ENCODE measurements around the gene GBGT1. TPM values are rescaled to one million over a fixed set of nuclear protein-coding genes. Genes with fewer than 3 reads are reported as not detected.
A peak's percentile ranks its signal among the peaks of the same experiment; 100 is the strongest.

GBGT1 gene
- total and polyA plus RNA-seq, 4 donors, result 2.8 to 28.9 (median 9.2) TPM

DNA sequence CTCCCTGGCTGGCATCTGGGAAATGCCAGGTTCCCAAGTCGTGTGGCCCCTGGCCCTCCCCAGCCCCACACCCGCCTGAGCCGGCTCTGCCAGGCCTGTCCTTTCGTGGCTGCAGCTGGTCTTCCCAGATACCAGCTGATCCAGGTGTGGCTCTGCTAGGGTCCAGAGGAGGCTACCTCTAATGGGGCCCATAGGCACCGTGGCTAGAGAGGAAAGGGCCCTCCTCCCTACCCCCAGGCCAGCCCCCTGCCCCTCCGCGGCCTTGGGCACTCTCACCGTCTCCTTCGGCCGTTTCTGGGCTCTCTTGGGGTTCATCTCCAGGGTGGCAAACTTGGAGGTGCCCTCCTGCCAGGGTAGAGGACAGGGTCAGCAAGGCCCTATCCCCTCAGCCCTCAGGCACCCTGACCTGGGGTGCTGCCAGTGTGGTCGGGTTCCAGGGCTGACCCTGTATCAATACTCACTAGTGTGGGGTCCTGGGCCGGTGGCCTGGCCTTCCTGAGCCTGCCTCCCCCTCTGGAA is 59.7 kb downstream of the GBGT1 start:
- intact Hi-C loops (cut with DNase I), result loop anchor here (1.0 to 10.0 kb wide), 3 partner anchors 41 to 69 kb away; partner anchors contain the start of gene GTF3C5 (in 1 of the 2)
- Histone ChIP-seq H3K27ac (ENCODE audit: low read depth in 1 of 2, low read length in 2 of 2) (no peak overlapping the region), H3K4me3 (ENCODE audit: low read length in 2 of 2) (no peak overlapping the region), H3K9me3 (ENCODE audit: control insufficient read depth, low read length) (no peaks in the 10 kb centered on the region), H3K4me1 (ENCODE audit: control insufficient read depth in 1 of 2, insufficient read depth in 2 of 2, low read length in 2 of 2) (no peaks in the 10 kb centered on the region), H3K27me3 (ENCODE audit: control insufficient read depth in 1 of 2, insufficient read depth in 2 of 2, low read length in 1 of 2) (no peaks in the 10 kb centered on the region), H3K36me3 (ENCODE audit: control insufficient read depth in 1 of 2, insufficient read depth in 2 of 2, low read length in 1 of 2) (peaks cover 4 to 17% of the 10 kb centered on the region in 2 donors)
- ATAC-seq (ENCODE audit: low FRiP score) (no peak), DNase-seq (peak in 1 of 2 donors; percentile 69)
- 85 to 86% methylated on average over 12 of the region's 12 CpGs for WGBS, 2 donors

DNA sequence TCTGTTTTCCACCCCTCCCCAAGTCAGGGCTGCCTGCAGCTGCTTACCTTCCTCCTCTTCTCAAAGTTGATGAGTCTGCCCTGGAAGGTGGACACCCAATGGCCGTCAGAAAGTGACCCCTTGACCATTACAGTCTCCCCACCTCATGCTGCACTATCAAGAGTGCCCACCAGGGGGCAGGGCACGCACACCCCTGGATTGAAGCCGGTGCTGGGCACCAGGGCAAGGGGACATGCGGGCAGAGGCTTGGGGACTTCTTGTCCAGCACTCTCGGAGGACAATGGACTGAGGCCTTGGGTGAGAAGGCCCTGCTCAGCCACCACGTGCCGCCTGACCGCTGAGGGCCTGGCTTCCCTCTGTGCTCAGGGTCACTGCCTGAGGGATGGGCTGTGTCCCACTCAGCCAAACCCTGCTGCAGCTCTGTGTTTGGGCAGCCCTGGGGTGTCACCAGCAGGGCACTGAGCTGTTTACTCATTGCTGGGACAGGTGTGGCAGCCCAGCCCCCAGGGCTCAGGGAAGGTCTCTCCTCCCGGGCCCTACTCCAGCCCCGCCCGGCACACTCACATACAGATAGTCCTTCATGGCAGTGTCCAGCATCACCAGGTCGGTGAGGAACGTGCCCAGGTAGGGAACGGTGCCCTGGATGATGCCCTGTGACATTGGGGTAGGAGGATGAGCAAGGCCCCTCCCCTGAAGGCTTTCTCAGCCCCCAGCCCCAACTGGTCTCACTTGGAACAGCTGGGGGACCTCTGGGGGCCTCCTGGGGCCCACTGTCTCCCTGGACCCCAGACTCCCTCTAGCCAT is 60.3 kb downstream of the GBGT1 start:
- Histone ChIP-seq H3K36me3 (ENCODE audit: control insufficient read depth in 1 of 2, insufficient read depth in 2 of 2, low read length in 1 of 2) (peaks cover 7 to 17% of the 10 kb centered on the region in 2 donors), H3K27ac (ENCODE audit: low read depth in 1 of 2, low read length in 2 of 2) (no peak overlapping the region), H3K4me1 (ENCODE audit: control insufficient read depth in 1 of 2, insufficient read depth in 2 of 2, low read length in 2 of 2) (no peaks in the 10 kb centered on the region), H3K9me3 (ENCODE audit: control insufficient read depth, low read length) (no peaks in the 10 kb centered on the region), H3K4me3 (ENCODE audit: low read length in 2 of 2) (no peak overlapping the region), H3K27me3 (ENCODE audit: control insufficient read depth in 1 of 2, insufficient read depth in 2 of 2, low read length in 1 of 2) (no peaks in the 10 kb centered on the region)
- ATAC-seq (ENCODE audit: low FRiP score), result peak; percentile 79
- intact Hi-C loops (cut with DNase I), result loop anchor here (1.0 to 10.0 kb wide), 3 partner anchors 41 to 69 kb away; partner anchors contain the start of gene GTF3C5 (in 1 of the 2)
- peak; percentile 68 to 90 for DNase-seq
- 45 to 51% methylated on average over 12 to 14 of the region's 14 CpGs for WGBS, 2 donors

Other genes with a start within 250 kb of the GBGT1 start
- 10 to 100 TPM; 37.4 to 61.3 TPM for gene TSC1, start 219.3 kb downstream of the GBGT1 start, total RNA-seq
- gene TSC1, start 219.3 kb downstream of the GBGT1 start, polyA plus RNA-seq, result 10 to 100 TPM in 1 of 2 donors, 1 to 10 TPM in 1; 8.9 to 22.9 TPM
- gene GFI1B, start 185.2 kb downstream of the GBGT1 start, total RNA-seq, result not detected
- gene GFI1B, start 185.2 kb downstream of the GBGT1 start, polyA plus RNA-seq, result not detected
- 10 to 100 TPM; 35.6 to 42.9 TPM for gene GTF3C5, start 132.9 kb downstream of the GBGT1 start, total RNA-seq
- 10 to 100 TPM; 17.8 to 91.6 TPM for gene GTF3C5, start 132.9 kb downstream of the GBGT1 start, polyA plus RNA-seq
- 1 to 10 TPM; 3.6 to 4.5 TPM for gene CEL, start 101.9 kb downstream of the GBGT1 start, total RNA-seq
- 1 to 10 TPM; 1.5 to 3.9 TPM for gene CEL, start 101.9 kb downstream of the GBGT1 start, polyA plus RNA-seq
- gene RALGDS, start 42.7 kb downstream of the GBGT1 start, total RNA-seq, result 10 to 100 TPM; 32.7 to 61.2 TPM
- 10 to 100 TPM; 19.4 to 20.0 TPM for gene RALGDS, start 42.7 kb downstream of the GBGT1 start, polyA plus RNA-seq
- gene OBP2B, start 45.3 kb upstream of the GBGT1 start, total RNA-seq, result not detected
- not detected for gene OBP2B, start 45.3 kb upstream of the GBGT1 start, polyA plus RNA-seq
- 1 to 10 TPM; 1.4 to 3.3 TPM for gene ABO, start 111.3 kb upstream of the GBGT1 start, total RNA-seq
- 1 to 10 TPM in 1 of 2 donors, under 1 TPM in 1; 0.43 to 1.8 TPM for gene ABO, start 111.3 kb upstream of the GBGT1 start, polyA plus RNA-seq
- 10 to 100 TPM; 13.3 to 16.3 TPM for gene SURF6, start 172.3 kb upstream of the GBGT1 start, total RNA-seq
- gene SURF6, start 172.3 kb upstream of the GBGT1 start, polyA plus RNA-seq, result 10 to 100 TPM; 15.7 to 23.6 TPM
- 10 to 100 TPM; 18.6 to 37.0 TPM for gene MED22, start 184.2 kb upstream of the GBGT1 start, total RNA-seq
- gene MED22, start 184.2 kb upstream of the GBGT1 start, polyA plus RNA-seq, result 10 to 100 TPM; 10.8 to 30.3 TPM
- gene RPL7A, start 184.3 kb upstream of the GBGT1 start, total RNA-seq, result 1,000 to 10,000 TPM; 1,304 to 1,328 TPM
- 1,000 to 10,000 TPM; 2,763 to 3,584 TPM for gene RPL7A, start 184.3 kb upstream of the GBGT1 start, polyA plus RNA-seq
- 10 to 100 TPM; 29.2 to 41.2 TPM for gene SURF1, start 192.6 kb upstream of the GBGT1 start, total RNA-seq
- gene SURF1, start 192.6 kb upstream of the GBGT1 start, polyA plus RNA-seq, result 10 to 100 TPM; 79.5 to 85.4 TPM
- 1 to 10 TPM; 9.2 to 9.9 TPM for gene SURF2, start 192.6 kb upstream of the GBGT1 start, total RNA-seq
- 10 to 100 TPM; 26.6 to 29.2 TPM for gene SURF2, start 192.6 kb upstream of the GBGT1 start, polyA plus RNA-seq
- 100 to 1,000 TPM; 114 to 123 TPM for gene SURF4, start 212.1 kb upstream of the GBGT1 start, total RNA-seq
- gene SURF4, start 212.1 kb upstream of the GBGT1 start, polyA plus RNA-seq, result 10 to 100 TPM; 42.3 to 71.2 TPM
- gene STKLD1, start 212.5 kb upstream of the GBGT1 start, total RNA-seq, result 1 to 10 TPM in 1 of 2 donors, not detected in 1; 1.4 TPM
- gene STKLD1, start 212.5 kb upstream of the GBGT1 start, polyA plus RNA-seq, result 1 to 10 TPM in 1 of 2 donors, not detected in 1; 3.5 TPM

Data from aorta (tissue), 5 donors.